ENCODE data around the gene RPS15. TPM values are rescaled to one million over a fixed set of nuclear protein-coding genes. Genes with fewer than 3 reads are reported as not detected.

RPS15 gene
- total and polyA plus RNA-seq, 9 of the 15 experiments (the other 6 are each of a cell fraction or from before 2014, with no cell fraction given): 605 to 2,791 (median 957) TPM

- 79% methylated on average over 23 of the region's 40 CpGs for whole genome bisulfite sequencing (ENCODE audit: insufficient coverage, low coverage, missing lambda C conversion rate)
- no peak for ATAC-seq
- FAIRE-seq: no peak
- no peak for DNase-seq (ENCODE audit: extremely low read depth in 1 of 4, low spot score in 3 of 4)
- H3K4me1 ChIP-seq (replicated peaks in 1 of 2; ENCODE audit: control insufficient read depth in 2 of 2, insufficient read depth in 2 of 2, low read length in 2 of 2): peaks cover 10 to 62% of the 10 kb centered on the region in 2 experiments
- H3K27me3 ChIP-seq (ENCODE audit: control insufficient read depth in 2 of 2, insufficient read depth in 2 of 2, low read length in 2 of 2): no peaks in the 10 kb centered on the region
- intact Hi-C loops (cut with micrococcal nuclease): no loop called here
- H3K79me2 ChIP-seq (ENCODE audit: control insufficient read depth, insufficient read depth, low read length): peaks cover 18% of the 10 kb centered on the region
- H3K9ac ChIP-seq (ENCODE audit: insufficient read depth in 1 of 2, low read depth in 2 of 2, low read length in 2 of 2): peak overlapping the region in 1 of 2 experiments; percentile 10; a peak in 1 of 4 replicates
- no TSS peak for BruUV-seq (replicated peaks)
- no peaks in the 10 kb centered on the region for H3K9me3 ChIP-seq (replicated peaks; ENCODE audit: control insufficient read depth, insufficient read depth, low read depth, low read length)
- ChIA-PET CTCF (ENCODE audit: low intra/inter-chr PET ratio) (no interaction called here), POLR2A (no interaction called here)
- no peak overlapping the region for H3K4me2 ChIP-seq (ENCODE audit: insufficient read depth, low read length)
- H3K9me1 ChIP-seq (ENCODE audit: control insufficient read depth, insufficient read depth, low read length): no peaks in the 10 kb centered on the region
- H3K27ac ChIP-seq (ENCODE audit: extremely low read depth, low read depth, low read length): no peak overlapping the region
- in situ Hi-C loops (cut with MboI): no loop called here
- no peaks in the 10 kb centered on the region for H4K20me1 ChIP-seq (replicated peaks; ENCODE audit: control insufficient read depth, insufficient read depth, low read length)
- TF ChIP-seq, protein P1, sequence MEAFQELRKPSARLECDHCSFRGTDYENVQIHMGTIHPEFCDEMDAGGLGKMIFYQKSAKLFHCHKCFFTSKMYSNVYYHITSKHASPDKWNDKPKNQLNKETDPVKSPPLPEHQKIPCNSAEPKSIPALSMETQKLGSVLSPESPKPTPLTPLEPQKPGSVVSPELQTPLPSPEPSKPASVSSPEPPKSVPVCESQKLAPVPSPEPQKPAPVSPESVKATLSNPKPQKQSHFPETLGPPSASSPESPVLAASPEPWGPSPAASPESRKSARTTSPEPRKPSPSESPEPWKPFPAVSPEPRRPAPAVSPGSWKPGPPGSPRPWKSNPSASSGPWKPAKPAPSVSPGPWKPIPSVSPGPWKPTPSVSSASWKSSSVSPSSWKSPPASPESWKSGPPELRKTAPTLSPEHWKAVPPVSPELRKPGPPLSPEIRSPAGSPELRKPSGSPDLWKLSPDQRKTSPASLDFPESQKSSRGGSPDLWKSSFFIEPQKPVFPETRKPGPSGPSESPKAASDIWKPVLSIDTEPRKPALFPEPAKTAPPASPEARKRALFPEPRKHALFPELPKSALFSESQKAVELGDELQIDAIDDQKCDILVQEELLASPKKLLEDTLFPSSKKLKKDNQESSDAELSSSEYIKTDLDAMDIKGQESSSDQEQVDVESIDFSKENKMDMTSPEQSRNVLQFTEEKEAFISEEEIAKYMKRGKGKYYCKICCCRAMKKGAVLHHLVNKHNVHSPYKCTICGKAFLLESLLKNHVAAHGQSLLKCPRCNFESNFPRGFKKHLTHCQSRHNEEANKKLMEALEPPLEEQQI (IDR thresholded peaks at IDR 0.05): no peak
- no peak for TF ChIP-seq MAFG (tag; conservative IDR thresholded peaks at IDR 0.05)
- TF ChIP-seq ZNF318 (IDR thresholded peaks at IDR 0.05; ENCODE audit: borderline replicate concordance in 1 of 2, low read depth in 1 of 2): no peak
- TF ChIP-seq HLTF (IDR thresholded peaks at IDR 0.05): no peak
- TF ChIP-seq GATAD2B (IDR thresholded peaks at IDR 0.05; ENCODE audit: borderline replicate concordance): no peak
- TF ChIP-seq SETDB1 (IDR thresholded peaks at IDR 0.05; ENCODE audit: low read length): no peak
- no peak for TF ChIP-seq NFRKB (IDR thresholded peaks at IDR 0.05; ENCODE audit: low read depth)
- no peak for TF ChIP-seq FOXA1 (IDR thresholded peaks at IDR 0.05; ENCODE audit: borderline replicate concordance)
- H2AFZ ChIP-seq (ENCODE audit: low read depth, low read length): no peak overlapping the region
- H3K36me3 ChIP-seq (ENCODE audit: control insufficient read depth, insufficient read depth, low read length): no peaks in the 10 kb centered on the region
- H3K4me3 ChIP-seq: no peak overlapping the region
Observed at GRCh38 chr19:1487576-1488281, 49.5 kb downstream of the RPS15 start.

All from K562 (cell line).